ENCODE measurements around the gene PML. TPM values are rescaled to one million over a fixed set of nuclear protein-coding genes. Genes with fewer than 3 reads are reported as not detected.

The PML gene
- total RNA-seq, 1 experiment from 2014 or later, result 24.6 TPM

DNA sequence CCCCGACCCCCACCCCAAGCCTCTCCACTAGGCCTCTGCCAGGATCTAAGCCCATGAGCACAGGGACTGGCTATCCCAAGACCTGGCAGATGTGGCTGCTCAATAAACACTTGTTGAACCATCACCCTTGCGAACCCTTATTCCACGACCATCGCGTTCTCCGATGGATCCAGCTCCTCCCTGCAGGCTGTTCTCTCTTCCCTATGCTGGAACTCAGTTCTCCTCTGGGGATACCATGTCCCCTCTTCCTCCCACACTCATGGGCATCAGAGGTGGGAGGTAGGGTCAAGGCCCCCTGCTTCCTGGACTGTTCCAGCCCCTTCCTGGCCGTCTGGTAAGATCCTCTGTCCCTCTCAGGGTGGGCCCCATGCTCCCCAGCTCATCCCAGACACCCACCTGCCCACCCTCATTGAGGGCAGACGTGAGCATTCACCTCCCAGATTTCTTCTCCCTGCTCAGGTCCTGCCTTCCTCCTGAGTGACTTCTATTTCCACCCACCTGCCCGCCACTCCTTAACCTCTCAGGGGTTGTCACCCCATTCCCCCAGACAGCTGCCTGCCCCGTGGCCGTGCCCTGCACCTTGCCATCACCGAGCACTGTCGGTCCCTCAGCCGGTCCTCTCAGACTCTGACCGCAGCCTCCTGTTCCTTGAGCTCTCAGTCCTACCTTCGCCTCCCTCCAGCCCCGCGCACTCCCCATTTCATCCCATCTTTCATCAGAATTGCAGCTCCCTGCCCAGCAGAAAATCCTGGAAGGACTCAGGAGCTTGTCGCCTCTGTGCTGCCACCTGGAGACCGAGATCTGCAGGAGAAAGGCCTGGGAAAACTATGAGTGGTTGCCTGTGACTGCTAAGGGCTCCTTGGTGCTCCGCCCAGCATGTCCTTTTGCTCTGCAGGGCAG, 42.0 kb downstream of the PML start:
- Histone ChIP-seq H2AK5ac (ENCODE audit: insufficient read length, low read length) (no peak overlapping the region), H3K27me3 (ENCODE audit: insufficient read depth, low read length) (no peaks in the 10 kb centered on the region), H2AFZ (ENCODE audit: low read length) (no peak overlapping the region), H3K14ac (ENCODE audit: insufficient read depth, low read length) (peak overlapping the region; percentile 51; the same call in 1 of the 2 replicates), H3K4me1 (ENCODE audit: insufficient read depth, low read length) (peaks cover 3% of the 10 kb centered on the region; the same call in 1 of the 2 replicates), H3K79me1 (ENCODE audit: insufficient read depth, low read depth, low read length, poor library complexity, severe bottlenecking) (no peaks in the 10 kb centered on the region), H4K91ac (ENCODE audit: insufficient read length, low read depth, low read length) (no peak overlapping the region), H3T11ph (ENCODE audit: low read length) (no peak overlapping the region), H3K56ac (ENCODE audit: insufficient read length, low read depth, low read length) (no peak overlapping the region), H2BK120ac (ENCODE audit: low read depth, low read length, poor library complexity, severe bottlenecking) (no peak overlapping the region), H4K20me1 (ENCODE audit: control insufficient read depth, insufficient read depth, insufficient read length) (no peaks in the 10 kb centered on the region), H3K9me3 (ENCODE audit: control insufficient read depth, low read depth, low read length) (no peaks in the 10 kb centered on the region), H3K79me2 (ENCODE audit: insufficient read depth, low read length) (no peaks in the 10 kb centered on the region), H4K5ac (ENCODE audit: insufficient read length, low read depth, low read length) (no peak overlapping the region), H3K4me2 (ENCODE audit: insufficient read depth, insufficient read length, low read length) (no peak overlapping the region), H2BK20ac (ENCODE audit: low read depth, low read length, poor library complexity, severe bottlenecking) (no peak overlapping the region), H3K18ac (ENCODE audit: insufficient read length, low read depth, low read length) (no peak overlapping the region), H3K23ac (ENCODE audit: insufficient read length, low read depth, low read length) (no peak overlapping the region), H3K23me2 (ENCODE audit: insufficient read length, low read depth, low read length, poor library complexity, severe bottlenecking) (no peaks in the 10 kb centered on the region), H4K8ac (replicated peaks; ENCODE audit: insufficient read length, low read depth, low read length) (no peak overlapping the region), H2BK5ac (ENCODE audit: insufficient read length, low read length) (no peak overlapping the region), H3K4ac (ENCODE audit: low read depth, low read length) (no peak overlapping the region), H2BK15ac (ENCODE audit: low read depth, low read length) (no peak overlapping the region), H3K27ac (ENCODE audit: insufficient read length, low read depth, low read length) (no peak overlapping the region), H2BK12ac (ENCODE audit: insufficient read length, low read depth, low read length) (no peak overlapping the region), H3K9ac (ENCODE audit: extremely low read depth, insufficient read length, low read length) (no peak overlapping the region)
- Mint-ChIP-seq H3K9me3 (no peaks in the 10 kb centered on the region; a peak in 1 of 5 replicates), H3K36me3 (ENCODE audit: insufficient read depth in 1 of 3, low read depth in 3 of 3) (peaks cover 6 to 16% (median 13%) of the 10 kb centered on the region in 3 experiments), H3K27ac (peak overlapping the region in 2 of 3 experiments; percentile 15 to 58; a peak in 6 of 7 replicates), H3K27me3 (ENCODE audit: low read depth) (peaks cover 2% of the 10 kb centered on the region; the same call in 1 of the 2 replicates), H3K4me1 (peaks cover 31 to 37% of the 10 kb centered on the region in 2 experiments), H3K4me3 (no peak overlapping the region)
- TF ChIP-seq, protein P1, sequence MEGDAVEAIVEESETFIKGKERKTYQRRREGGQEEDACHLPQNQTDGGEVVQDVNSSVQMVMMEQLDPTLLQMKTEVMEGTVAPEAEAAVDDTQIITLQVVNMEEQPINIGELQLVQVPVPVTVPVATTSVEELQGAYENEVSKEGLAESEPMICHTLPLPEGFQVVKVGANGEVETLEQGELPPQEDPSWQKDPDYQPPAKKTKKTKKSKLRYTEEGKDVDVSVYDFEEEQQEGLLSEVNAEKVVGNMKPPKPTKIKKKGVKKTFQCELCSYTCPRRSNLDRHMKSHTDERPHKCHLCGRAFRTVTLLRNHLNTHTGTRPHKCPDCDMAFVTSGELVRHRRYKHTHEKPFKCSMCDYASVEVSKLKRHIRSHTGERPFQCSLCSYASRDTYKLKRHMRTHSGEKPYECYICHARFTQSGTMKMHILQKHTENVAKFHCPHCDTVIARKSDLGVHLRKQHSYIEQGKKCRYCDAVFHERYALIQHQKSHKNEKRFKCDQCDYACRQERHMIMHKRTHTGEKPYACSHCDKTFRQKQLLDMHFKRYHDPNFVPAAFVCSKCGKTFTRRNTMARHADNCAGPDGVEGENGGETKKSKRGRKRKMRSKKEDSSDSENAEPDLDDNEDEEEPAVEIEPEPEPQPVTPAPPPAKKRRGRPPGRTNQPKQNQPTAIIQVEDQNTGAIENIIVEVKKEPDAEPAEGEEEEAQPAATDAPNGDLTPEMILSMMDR (conservative IDR thresholded peaks at IDR 0.05), result peak; percentile 76
- peak; percentile 88 for DNase-seq
- WGBS (ENCODE audit: extremely low coverage, insufficient read length, low lambda C conversion rate), result no CpG with 5 or more reads among the region's 21 CpGs

Data from H9 (cell line).